GM19467 (cell line): ENCODE results near the gene BMPR1B.

Experiments used
- ATAC-seq: cut with Tn5 transposase; IDR thresholded peaks from one replicate; pipeline ENCODE4 v1.9.1; 2021; ENCODE audit warnings: mild to moderate bottlenecking, moderate library complexity; ENCODE audit not compliant: unreplicated experiment

Gene BMPR1B

DNA sequence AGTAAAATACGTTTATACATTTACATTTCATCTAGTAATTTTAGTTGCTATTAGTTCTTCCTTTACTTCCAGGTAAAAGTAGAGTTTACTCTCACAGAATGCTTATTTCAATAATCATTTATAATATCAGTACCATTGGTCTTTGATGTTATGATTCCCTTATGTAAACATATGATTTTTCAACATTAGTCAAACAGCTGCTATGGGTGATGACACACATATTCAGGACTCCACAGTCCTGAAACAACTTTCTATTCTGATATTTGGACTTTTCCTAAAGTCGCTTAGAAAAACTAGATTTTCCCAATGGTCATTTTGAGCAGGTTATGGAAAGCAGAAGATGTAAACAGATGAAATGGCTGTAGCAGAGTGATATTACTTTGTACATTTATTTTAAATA, 421.2 kb downstream of the BMPR1B start:
- ATAC-seq: no peak

DNA sequence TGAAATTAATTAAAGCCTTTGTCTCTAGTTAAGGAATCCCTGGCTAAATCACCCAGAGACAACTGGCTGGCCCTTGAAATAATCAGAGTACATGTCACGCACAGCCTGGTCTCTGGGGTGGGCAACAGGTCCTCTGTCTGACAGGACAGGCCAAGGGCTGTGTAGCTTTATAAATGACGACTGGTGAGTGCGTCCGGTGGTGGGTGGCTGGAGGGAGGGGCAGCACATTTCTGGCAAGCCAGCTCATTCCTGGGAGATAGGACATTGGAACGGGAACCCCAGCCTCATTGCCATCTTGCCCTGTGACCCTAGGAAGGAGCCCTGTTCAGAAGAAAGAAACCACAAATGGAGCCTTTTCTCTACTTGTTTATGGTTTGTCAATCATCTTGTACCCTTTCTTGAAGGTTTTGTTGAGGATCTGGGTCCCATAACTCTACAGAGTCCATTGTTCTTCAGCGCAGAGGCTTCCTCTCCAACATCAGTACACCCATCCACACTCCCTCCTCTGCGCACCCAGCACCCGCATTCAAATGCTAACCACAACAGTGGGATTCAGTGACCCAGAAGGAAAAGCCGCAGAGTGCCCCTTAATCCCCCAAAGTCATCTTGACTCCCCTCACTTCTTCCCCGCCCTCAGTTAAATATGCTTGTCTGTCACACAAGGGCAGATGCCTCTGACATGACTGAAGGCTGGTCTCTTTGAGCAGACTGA, 422.9 kb downstream of the BMPR1B start:
- ATAC-seq: no peak

DNA sequence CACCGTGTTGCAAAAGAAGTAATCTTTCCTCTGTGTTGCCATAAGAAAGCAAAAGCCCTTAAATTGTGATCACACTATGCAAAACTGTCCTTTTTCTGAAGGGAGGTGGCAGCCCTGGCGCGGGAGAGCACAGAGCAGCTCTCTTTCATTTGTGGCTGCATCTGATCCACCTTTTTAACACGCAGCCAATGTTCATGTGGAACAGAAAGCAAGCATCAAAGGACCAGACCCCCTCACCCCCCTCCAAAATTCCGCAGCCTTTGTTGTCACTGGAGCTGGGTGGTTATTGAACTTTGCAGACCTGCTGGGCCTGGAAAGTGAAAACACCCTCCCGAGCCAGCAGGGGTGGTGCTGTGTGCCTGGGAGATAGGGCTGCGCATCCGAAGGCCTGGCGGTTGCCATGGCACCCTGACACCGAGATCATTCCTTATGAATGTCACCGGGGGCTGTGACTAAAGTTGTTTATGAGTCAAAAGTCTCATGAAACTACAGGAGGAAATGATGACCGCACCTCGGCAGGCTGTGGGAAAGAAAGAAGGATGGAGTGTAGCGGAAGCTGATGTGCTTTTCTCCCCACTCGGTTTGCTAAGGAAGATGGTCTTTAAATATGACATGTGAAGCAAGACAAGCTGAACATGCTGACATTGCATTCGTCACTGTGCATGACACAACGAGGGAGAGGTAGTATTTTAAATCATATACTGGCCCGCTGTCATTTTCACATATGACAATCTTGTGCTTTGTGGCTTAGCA, 423.7 kb downstream of the BMPR1B start:
- no peak for ATAC-seq

DNA sequence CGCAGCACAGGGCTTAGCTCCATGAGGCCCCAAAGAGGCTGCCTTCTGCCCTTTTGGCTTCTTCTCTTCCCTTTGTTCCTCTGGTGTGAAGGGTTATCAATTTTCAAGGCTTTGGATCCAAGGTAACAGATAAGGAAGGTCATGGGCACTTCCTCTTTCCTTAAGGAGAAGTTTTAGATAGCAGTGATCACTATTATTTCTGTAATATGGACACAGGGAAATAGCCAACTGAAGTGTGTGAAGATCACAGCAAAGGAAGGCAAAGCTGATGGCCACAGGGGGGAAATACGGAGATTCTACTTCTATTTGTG, 424.2 kb downstream of the BMPR1B start:
- ATAC-seq: no peak

DNA sequence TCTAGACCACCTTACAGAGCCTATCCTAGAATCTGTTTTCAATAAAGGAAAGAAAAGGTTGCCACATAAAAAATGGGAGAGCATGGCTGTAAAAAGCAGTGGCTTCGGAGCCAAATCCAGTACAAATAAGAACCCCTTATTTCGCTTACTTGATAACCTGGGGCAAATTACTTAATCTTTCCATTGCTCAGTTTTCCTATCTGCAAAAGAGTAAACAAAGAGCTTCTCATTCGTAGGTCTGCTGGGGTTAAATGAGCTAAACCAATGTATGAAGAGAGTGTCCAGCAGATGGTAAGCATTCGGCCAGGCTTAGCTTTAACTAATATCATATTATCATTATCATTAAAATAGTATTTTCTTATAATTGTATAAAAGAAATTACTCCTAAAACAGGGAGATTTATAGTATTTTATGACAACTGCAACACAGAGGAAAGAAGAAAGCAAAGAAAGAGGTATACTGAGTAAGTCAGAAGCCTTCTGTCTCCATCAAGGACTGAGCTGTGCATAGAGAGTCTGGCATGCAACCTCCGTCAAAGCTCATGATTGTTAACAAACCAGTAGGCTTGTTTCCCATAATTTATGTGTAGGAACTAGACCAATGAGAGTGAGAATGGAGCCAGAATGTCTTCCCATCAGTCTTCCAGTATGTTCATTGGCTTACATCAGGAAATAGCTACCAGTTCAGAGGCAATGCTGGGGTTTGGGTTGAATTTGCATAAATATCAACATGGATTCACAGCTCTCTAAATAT, 426.1 kb downstream of the BMPR1B start:
- no peak for ATAC-seq

DNA sequence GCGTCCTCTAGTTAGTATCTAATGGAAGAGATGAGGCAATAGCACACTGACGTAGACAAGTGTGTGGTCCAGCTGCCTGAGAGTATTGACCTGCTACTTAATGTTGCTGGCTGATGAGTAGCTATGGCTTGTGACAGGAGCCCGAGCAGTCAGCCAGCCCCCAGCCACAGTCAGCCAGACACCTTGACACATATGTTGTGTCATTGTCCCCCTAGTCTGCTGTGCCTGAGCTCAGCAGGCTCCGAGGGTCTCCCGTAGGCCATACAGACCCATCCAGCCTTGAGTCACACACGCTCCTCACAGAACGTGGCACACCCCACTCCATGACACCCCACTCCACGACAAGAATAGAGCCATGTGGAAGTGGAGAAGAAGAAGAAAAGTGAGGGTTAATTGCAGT, 428.9 kb downstream of the BMPR1B start:
- no peak for ATAC-seq

DNA sequence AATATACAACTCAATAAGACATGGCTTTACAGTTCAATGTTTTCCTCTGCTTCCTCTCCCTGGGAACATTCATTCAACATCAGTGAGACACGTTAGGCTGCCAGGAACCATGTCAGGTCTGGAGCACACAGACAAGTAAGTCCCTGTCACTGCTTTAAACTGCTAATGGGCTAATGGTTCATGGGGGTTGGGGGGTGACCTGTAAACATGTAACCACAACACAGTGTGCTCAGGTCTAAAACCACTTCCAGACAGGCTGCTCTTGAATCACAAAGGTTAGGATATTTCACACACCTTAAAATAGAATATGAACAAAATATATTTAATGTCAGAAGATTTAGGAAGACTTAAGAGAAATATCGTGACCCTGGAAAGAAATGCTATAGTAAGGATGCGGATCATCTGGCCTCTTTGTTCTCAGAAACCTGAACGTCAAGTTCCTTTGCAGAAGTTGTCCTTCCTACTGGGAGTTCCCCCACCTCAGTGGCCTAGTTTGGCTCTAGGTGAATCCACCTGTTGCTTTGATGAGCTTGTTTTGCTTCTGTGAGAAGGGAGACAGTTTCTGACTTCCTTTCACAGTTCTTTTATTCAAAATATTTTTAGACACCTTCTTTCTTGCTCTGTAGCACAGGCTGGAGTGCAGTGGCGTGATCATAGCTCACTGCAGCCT, 431.1 kb downstream of the BMPR1B start:
- no peak for ATAC-seq

DNA sequence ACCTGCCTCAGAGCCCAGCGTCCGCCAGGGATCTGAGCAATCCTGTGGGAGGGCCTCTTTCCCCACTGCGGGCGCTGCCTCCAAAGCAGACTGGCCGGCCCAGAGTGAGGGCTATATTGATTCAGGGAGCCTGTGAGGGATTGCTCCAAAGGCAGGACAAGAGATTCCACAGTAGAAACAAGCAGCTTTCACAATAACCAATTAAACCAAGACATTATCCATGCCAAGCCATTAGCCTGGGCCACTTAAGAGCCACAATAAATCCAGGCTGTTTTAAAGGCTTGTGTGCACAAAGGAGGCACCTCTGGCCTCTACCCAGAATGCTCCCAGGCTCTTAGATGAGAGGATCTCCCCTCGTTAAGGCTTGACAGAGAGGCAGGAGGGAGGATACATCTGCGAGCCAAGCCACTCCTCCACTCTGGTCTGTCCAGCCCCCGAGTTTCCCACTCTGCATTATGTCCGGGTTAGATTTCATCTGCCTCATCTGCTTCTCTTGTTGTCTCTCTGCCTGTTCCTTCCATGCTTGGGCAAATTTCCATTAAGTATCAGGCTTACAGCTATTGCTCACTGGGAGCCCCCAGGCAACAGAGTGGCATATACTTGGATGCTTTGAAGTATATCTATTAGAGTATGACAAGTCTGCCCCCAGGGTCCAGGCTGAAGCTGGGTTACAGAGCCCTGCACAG, 433.1 kb downstream of the BMPR1B start:
- ATAC-seq: no peak

DNA sequence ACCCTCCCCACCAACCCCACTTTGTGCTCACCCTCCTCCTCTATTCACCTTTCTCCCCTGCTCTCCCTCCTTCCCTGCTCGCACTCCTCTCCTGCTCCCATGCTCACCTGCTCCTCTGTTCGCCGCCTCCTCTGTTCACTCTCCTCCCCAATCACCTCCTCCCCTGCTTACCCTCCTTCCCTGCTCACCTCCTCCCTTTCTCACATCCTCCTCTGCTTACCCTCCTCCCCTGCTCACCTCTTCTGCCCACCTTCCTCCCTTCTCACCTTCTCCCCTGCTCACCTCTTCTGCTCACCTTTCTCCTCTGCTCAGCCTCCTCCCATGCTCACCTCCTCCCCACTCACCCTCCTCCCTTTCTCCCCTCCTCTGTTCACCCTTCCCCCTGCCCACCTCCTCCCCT, 433.8 kb downstream of the BMPR1B start:
- no peak for ATAC-seq

DNA sequence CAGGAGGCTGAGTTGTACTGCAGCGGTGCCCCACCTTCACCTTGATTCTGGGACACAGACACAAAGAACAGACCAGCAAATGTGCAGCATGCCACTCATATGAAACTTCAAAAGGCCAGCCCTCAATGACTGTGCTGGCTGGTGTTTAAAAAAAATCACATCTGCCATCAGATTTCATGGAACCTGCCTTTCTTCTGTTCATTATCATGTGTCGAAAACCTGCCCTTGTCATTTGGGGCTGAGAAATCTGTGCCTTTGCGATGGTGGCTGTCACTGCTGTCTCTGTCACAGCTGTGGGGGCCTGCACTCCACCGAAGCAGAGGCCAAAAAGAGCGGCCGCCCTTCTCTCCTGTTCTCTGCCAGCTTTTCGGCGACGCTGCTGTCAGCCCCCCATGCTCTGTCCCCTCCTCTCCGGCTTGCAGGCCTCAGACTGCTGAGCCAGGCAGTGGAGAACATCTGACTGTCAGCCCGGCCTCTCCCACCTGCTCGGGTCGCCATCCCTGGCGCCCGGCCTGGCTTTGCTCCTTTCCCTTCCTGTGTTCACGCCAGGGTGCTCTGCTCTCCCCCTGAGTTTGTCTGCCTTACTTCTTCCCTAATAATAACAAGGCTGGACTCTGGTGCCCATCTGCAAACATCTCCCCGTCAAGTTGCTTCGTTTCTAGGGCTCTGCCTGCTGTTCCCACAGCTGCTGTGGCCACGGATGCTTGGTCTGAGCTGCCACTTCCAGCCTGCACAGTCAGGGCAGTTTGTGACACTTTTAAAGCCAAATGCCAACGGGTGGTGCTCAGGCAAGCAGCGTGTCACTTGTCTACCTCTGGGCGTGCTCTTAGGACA, 435.9 kb downstream of the BMPR1B start:
- ATAC-seq: no peak

DNA sequence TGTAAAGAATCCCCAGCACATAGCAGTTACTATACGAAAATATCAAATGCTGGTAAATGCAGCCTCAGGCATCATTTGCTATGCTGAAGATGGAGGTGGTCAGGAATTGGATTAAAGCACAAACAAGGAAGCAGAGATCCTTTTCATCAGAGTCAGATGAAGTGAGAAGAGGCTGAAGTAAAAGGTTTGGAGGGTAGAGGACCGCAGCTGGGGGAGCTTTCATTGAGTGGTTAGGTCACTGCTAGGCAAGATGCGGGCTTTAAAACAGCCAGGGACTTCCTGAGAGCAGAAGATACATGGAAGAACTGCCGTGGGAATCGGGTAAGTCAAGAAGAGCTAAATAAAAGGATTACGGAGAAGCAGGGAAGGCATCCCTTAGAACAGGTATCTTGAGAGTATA, 439.6 kb downstream of the BMPR1B start:
- no peak for ATAC-seq

DNA sequence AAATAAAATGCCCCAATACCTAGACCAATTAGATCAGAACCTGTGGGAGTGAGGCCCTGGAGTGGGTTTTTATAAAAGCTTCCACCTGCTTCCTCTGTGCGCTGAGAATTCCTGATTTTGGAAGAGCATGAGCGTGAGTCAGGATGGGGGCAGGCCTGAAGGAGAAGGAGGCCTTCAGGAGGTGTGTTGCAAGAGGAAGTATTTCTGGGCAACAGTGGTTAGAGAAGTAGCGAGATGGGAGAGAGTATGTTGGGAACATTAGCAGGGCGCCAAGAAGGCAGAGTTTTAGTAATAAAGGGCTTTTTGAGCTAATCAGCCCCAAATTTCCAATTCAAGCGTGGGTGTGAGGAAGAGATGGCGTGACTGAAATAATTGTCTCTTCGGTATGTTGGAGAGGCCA, 441.2 kb downstream of the BMPR1B start:
- no peak for ATAC-seq

DNA sequence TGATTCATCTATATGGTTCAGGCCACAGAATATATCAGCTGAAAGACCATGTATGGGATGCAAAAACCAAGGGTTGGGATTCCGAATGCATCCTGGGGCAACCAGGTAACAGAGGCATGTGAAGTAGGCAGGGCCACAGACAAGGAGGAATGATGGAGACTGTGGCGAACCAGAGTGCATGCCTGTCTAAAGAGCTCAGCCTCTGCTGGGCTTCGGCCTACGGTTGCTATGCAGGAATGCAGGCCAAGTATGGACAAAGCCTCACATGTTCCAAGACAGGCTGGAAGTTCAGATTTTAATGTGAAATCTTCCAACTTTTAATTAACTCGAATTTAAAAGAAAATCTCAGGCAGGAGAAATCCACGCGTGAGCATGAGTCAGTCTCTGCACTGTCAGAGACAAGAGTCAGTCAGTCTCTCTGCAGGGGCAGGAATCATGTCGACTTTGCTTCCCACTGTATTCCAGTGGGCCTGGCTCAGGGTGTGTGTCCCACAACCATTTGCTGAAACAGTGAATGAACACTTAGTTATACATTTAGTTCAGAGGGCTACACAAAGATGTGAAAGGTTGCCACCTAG, 446.6 kb downstream of the BMPR1B start:
- ATAC-seq: no peak

DNA sequence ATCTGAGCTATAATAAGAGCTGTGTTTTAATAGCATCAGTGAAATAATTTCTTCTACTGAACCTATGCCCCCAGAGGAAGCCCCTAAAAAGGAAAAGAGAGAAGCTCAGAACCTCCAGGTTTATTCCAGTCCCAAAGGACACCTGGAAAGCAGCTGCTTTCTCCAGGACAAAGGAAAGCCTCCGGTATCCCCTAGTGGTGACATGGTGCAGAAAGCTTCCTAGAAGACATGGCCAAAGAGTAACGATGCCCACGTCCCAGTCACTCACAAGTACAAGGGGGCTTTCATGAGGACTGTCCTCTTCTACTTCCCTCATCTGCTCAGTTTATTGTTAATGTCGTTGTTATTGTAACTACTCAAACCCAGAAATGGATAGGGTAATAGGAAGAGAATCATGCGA, 447.1 kb downstream of the BMPR1B start:
- no peak for ATAC-seq
